H9 (cell line): ENCODE measurements around the gene VCAN. TPM values are rescaled to one million over a fixed set of nuclear protein-coding genes. Genes with fewer than 3 reads are reported as not detected.

Experiments
- DNase-seq: peaks from one replicate; pipeline ENCODE4 v3.0.0-alpha.2; 2017
- H2AFZ ChIP-seq: one replicate; pipeline ENCODE4 v1.6.1; 2013; ENCODE audit warnings: mild to moderate bottlenecking, low read length, control low read depth, moderate library complexity
- H2AK5ac ChIP-seq: 2 replicates; pipeline ENCODE4 v1.6.1; 2013; ENCODE audit warnings: low read length, control low read depth, mixed read lengths; ENCODE audit not compliant: insufficient read length
- H2BK120ac ChIP-seq: one replicate; pipeline ENCODE4 v1.6.1; 2013; ENCODE audit warnings: low read depth, mild to moderate bottlenecking, low read length, control low read depth, inconsistent platforms; ENCODE audit not compliant: poor library complexity, severe bottlenecking
- H2BK12ac ChIP-seq: 2 replicates; pipeline ENCODE4 v1.6.1; 2013; ENCODE audit warnings: low read length, control low read depth, mixed read lengths, low read depth; ENCODE audit not compliant: insufficient read length
- H2BK15ac ChIP-seq: 2 replicates; pipeline ENCODE4 v1.6.1; 2013; ENCODE audit warnings: low read depth, low read length, control low read depth
- H2BK20ac ChIP-seq: one replicate; pipeline ENCODE4 v1.6.1; 2013; ENCODE audit warnings: low read depth, mild to moderate bottlenecking, low read length, control low read depth, inconsistent platforms; ENCODE audit not compliant: poor library complexity, severe bottlenecking
- H2BK5ac ChIP-seq: 2 replicates; pipeline ENCODE4 v1.6.1; 2013; ENCODE audit warnings: low read length, control low read depth, mixed read lengths; ENCODE audit not compliant: insufficient read length
- H3K14ac ChIP-seq: 2 replicates; pipeline ENCODE4 v1.6.1; 2013; ENCODE audit warnings: low read length, control low read depth; ENCODE audit not compliant: insufficient read depth
- H3K18ac ChIP-seq: 2 replicates; pipeline ENCODE4 v1.6.1; 2013; ENCODE audit warnings: low read depth, mild to moderate bottlenecking, mixed read lengths, low read length, control low read depth; ENCODE audit not compliant: insufficient read length
- H3K23ac ChIP-seq: 2 replicates; pipeline ENCODE4 v1.6.1; 2013; ENCODE audit warnings: low read length, control low read depth, mixed read lengths, low read depth; ENCODE audit not compliant: insufficient read length
- H3K23me2 ChIP-seq: 2 replicates; pipeline ENCODE4 v1.6.1; 2013; ENCODE audit warnings: low read depth, mild to moderate bottlenecking, mixed read lengths, low read length, control low read depth; ENCODE audit not compliant: insufficient read length, poor library complexity, severe bottlenecking
- H3K27ac ChIP-seq: 2 replicates; pipeline ENCODE4 v1.5.1; 2013; ENCODE audit warnings: low read length, control low read depth, mixed read lengths, low read depth; ENCODE audit not compliant: insufficient read length
- H3K27me3 ChIP-seq: 2 replicates; pipeline ENCODE4 v1.6.1; 2013; ENCODE audit warnings: low read length, control low read depth, inconsistent platforms; ENCODE audit not compliant: insufficient read depth
- H3K4ac ChIP-seq: 2 replicates; pipeline ENCODE4 v1.6.1; 2013; ENCODE audit warnings: low read depth, mild to moderate bottlenecking, control low read depth, inconsistent platforms, low read length, moderate library complexity
- H3K4me1 ChIP-seq: 2 replicates; pipeline ENCODE4 v1.6.1; 2013; ENCODE audit warnings: low read length, control low read depth, inconsistent platforms; ENCODE audit not compliant: insufficient read depth
- H3K4me2 ChIP-seq: 2 replicates; pipeline ENCODE4 v1.6.1; 2013; ENCODE audit warnings: low read length, control low read depth, mixed read lengths; ENCODE audit not compliant: insufficient read length, insufficient read depth
- H3K56ac ChIP-seq: 2 replicates; pipeline ENCODE4 v1.6.1; 2013; ENCODE audit warnings: low read depth, mild to moderate bottlenecking, mixed read lengths, low read length, control low read depth; ENCODE audit not compliant: insufficient read length
- H3K79me1 ChIP-seq: 2 replicates; pipeline ENCODE4 v1.6.1; 2013; ENCODE audit warnings: low read depth, mild to moderate bottlenecking, moderate library complexity, low read length, control low read depth, inconsistent platforms; ENCODE audit not compliant: insufficient read depth, poor library complexity, severe bottlenecking
- H3K79me2 ChIP-seq: 2 replicates; pipeline ENCODE4 v1.6.1; 2013; ENCODE audit warnings: low read length, control low read depth, inconsistent platforms; ENCODE audit not compliant: insufficient read depth
- H3K9ac ChIP-seq: 2 replicates; pipeline ENCODE4 v1.6.1; 2013; ENCODE audit warnings: low read length, control low read depth, mixed read lengths; ENCODE audit not compliant: insufficient read length; ENCODE audit errors: extremely low read depth
- H3K9me3 ChIP-seq: one replicate; pipeline ENCODE4 v1.6.1; 2013; ENCODE audit warnings: low read depth, low read length, inconsistent platforms; ENCODE audit not compliant: control insufficient read depth
- H3T11ph ChIP-seq: one replicate; pipeline ENCODE4 v1.6.1; 2013; ENCODE audit warnings: mild to moderate bottlenecking, low read length, control low read depth, inconsistent platforms
- H4K20me1 ChIP-seq: one replicate; pipeline ENCODE4 v1.6.1; 2013; ENCODE audit not compliant: control insufficient read depth, insufficient read length, insufficient read depth
- H4K5ac ChIP-seq: 2 replicates; pipeline ENCODE4 v1.6.1; 2013; ENCODE audit warnings: low read depth, mild to moderate bottlenecking, mixed read lengths, low read length, control low read depth; ENCODE audit not compliant: insufficient read length
- H4K8ac ChIP-seq: replicated peaks from 2 replicates; pipeline ENCODE4 v1.6.1; 2013; ENCODE audit warnings: low read length, control low read depth, mixed read lengths, low read depth; ENCODE audit not compliant: insufficient read length
- H4K91ac ChIP-seq: 2 replicates; pipeline ENCODE4 v1.6.1; 2013; ENCODE audit warnings: low read depth, mild to moderate bottlenecking, moderate library complexity, mixed read lengths, low read length, control low read depth; ENCODE audit not compliant: insufficient read length
- H3K27ac Mint-ChIP-seq, 3 experiments: 2 replicates in 2 of 3; 3 replicates in 1 of 3; pipeline ENCODE4 v1.8.0; 2020 to 2021; ENCODE audit warnings: mixed read lengths in 3 of 3, mild to moderate bottlenecking in 1 of 3, moderate library complexity in 1 of 3
- H3K27me3 Mint-ChIP-seq: 2 replicates; pipeline ENCODE4 v1.8.0; 2021; ENCODE audit warnings: low read depth, mild to moderate bottlenecking, moderate library complexity, mixed read lengths
- H3K36me3 Mint-ChIP-seq, 3 experiments: 2 replicates in 2 of 3; 3 replicates in 1 of 3; pipeline ENCODE4 v1.8.0; 2020 to 2021; ENCODE audit warnings: low read depth in 3 of 3, mixed read lengths in 3 of 3; ENCODE audit not compliant: insufficient read depth in 1 of 3
- H3K4me1 Mint-ChIP-seq, 2 experiments: 2 replicates each; pipeline ENCODE4 v1.8.0; 2020; ENCODE audit warnings: mixed read lengths in 2 of 2
- H3K4me3 Mint-ChIP-seq, 2 experiments: 2 replicates in 1 of 2; 3 replicates in 1 of 2; pipeline ENCODE4 v1.8.0; 2020 to 2021; ENCODE audit warnings: mild to moderate bottlenecking in 2 of 2, mixed read lengths in 2 of 2, moderate library complexity in 1 of 2
- H3K9me3 Mint-ChIP-seq, 2 experiments: 2 replicates in 1 of 2; 3 replicates in 1 of 2; pipeline ENCODE4 v1.8.0; 2020; ENCODE audit warnings: mild to moderate bottlenecking in 2 of 2, mixed read lengths in 2 of 2, moderate library complexity in 1 of 2
- WGBS: extraction: QIAGEN DNeasy Blood & Tissue Kit; methylation state at CpG from one replicate; pipeline ENCODE4 v1.1.7; 2013; ENCODE audit warnings: missing lambda C conversion rate, low lambda C conversion rate, mixed read lengths; ENCODE audit not compliant: insufficient read length; ENCODE audit errors: extremely low coverage; 5-methylcytosine and 5-hydroxymethylcytosine counted together
- total RNA-seq: library from RNA; stranded (reverse); gene quantifications from 2 replicates; pipeline ENCODE4 v1.2.1, GENCODE V29; 2021
- TF ChIP-seq, protein P1 (sequence below): fragments of 200-600 bp; sonication (generic); conservative IDR thresholded peaks from 3 replicates; pipeline ENCODE4 v1.8.0; 2021; ENCODE audit warnings: antibody characterized with exemption, mild to moderate bottlenecking

The VCAN gene
- total RNA-seq, 1 experiment from 2014 or later, result 278 TPM

DNA sequence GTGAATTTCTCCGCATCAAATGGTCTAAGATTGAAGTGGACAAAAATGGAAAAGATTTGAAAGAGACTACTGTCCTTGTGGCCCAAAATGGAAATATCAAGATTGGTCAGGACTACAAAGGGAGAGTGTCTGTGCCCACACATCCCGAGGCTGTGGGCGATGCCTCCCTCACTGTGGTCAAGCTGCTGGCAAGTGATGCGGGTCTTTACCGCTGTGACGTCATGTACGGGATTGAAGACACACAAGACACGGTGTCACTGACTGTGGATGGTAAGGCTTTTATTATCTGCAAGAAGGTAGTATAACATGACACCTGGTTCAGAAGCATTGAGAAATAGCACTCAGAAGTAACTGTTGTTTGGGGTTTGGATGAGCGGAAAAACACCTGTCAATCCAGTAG lies 18.7 kb downstream of the VCAN start:
- H3K9me3 Mint-ChIP-seq, result no peaks in the 10 kb centered on the region

More for the DNA sequence above, 18.7 kb downstream of the VCAN start:
- H3K27ac Mint-ChIP-seq, result peak overlapping the region in 2 of 3 experiments; percentile 5 to 13; a peak in 2 of 7 replicates
- Histone ChIP-seq H3T11ph (no peak overlapping the region), H3K4me2 (no peak overlapping the region), H3K4me1 (peaks cover 9% of the 10 kb centered on the region; the same call in 1 of the 2 replicates), H4K8ac (no peak overlapping the region), H4K20me1 (no peaks in the 10 kb centered on the region), H3K79me1 (peaks cover 3% of the 10 kb centered on the region), H2AFZ (no peak overlapping the region), H3K4ac (no peak overlapping the region), H3K23ac (no peak overlapping the region), H3K9me3 (no peaks in the 10 kb centered on the region), H2BK12ac (no peak overlapping the region), H2BK20ac (no peak overlapping the region), H3K14ac (no peak overlapping the region), H3K56ac (no peak overlapping the region), H4K91ac (no peak overlapping the region), H2BK15ac (no peak overlapping the region), H3K18ac (no peak overlapping the region), H2BK120ac (no peak overlapping the region), H3K9ac (no peak overlapping the region), H3K23me2 (no peaks in the 10 kb centered on the region), H3K79me2 (peaks cover 2% of the 10 kb centered on the region; the same call in 1 of the 2 replicates), H3K27ac (no peak overlapping the region), H2BK5ac (no peak overlapping the region), H2AK5ac (no peak overlapping the region), H3K27me3 (no peaks in the 10 kb centered on the region), H4K5ac (no peak overlapping the region)
- WGBS, result no CpG with 5 or more reads among the region's 9 CpGs
- H3K36me3 Mint-ChIP-seq, result peaks cover 25 to 79% (median 26%) of the 10 kb centered on the region in 3 experiments
- no peak overlapping the region for H3K4me3 Mint-ChIP-seq
- H3K27me3 Mint-ChIP-seq, result no peaks in the 10 kb centered on the region
- TF ChIP-seq, protein P1, sequence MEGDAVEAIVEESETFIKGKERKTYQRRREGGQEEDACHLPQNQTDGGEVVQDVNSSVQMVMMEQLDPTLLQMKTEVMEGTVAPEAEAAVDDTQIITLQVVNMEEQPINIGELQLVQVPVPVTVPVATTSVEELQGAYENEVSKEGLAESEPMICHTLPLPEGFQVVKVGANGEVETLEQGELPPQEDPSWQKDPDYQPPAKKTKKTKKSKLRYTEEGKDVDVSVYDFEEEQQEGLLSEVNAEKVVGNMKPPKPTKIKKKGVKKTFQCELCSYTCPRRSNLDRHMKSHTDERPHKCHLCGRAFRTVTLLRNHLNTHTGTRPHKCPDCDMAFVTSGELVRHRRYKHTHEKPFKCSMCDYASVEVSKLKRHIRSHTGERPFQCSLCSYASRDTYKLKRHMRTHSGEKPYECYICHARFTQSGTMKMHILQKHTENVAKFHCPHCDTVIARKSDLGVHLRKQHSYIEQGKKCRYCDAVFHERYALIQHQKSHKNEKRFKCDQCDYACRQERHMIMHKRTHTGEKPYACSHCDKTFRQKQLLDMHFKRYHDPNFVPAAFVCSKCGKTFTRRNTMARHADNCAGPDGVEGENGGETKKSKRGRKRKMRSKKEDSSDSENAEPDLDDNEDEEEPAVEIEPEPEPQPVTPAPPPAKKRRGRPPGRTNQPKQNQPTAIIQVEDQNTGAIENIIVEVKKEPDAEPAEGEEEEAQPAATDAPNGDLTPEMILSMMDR, result no peak
- peaks cover 45 to 49% of the 10 kb centered on the region in 2 experiments for H3K4me1 Mint-ChIP-seq
- DNase-seq, result no peak
